Fibroblast of skin of right biceps (primary cell): ENCODE data around the gene GARRE1.

Experiments
- DNase-seq: peaks from one replicate; pipeline ENCODE4 v3.0.0-alpha.2; 2013

GARRE1 gene

GRCh38 chr19:34298891-34299520, 44.7 kb downstream of the GARRE1 start:
- DNase-seq = no peak

DNA sequence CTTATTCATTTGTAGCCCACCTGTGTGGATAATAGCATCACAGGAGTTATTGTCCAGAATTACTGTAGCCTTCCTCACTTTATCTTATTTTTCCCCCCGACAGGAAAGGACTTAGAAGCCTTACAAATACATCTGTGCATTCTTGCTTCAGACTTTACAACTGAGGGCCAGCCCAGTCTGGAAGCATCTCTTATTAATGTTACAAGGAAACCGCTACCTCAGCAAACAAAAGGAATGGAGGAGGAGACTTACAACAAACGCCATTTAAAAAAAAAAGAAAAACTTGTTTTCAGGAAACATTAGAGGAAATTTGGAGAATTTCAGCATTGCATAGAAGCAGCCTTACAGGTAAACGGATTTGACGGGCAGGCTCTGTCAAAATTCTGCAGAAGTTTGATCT, 45.2 kb downstream of the GARRE1 start:
- DNase-seq = no peak

DNA sequence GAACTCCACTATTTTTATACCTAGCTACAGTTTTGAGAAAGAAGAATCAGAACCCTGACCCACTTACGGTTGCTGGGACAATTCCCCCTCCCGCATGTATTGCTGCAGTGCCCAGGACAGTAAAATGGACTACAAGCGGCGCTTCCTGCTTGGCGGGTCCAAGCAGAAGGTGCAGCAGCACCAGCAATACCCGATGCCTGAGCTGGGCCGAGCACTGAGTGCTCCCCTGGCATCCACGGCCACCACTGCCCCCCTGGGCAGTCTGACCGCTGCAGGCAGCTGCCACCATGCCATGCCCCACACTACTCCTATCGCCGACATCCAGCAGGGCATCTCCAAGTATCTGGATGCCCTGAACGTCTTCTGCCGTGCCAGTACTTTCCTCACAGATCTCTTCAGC, 46.0 kb downstream of the GARRE1 start:
- no peak for DNase-seq

GRCh38 chr19:34300962-34301361, 46.6 kb downstream of the GARRE1 start:
- no peak for DNase-seq
